NK-92 (cell line): ENCODE measurements around the gene NEK1.
"Not testable (repeated sequence)": the region's sequence is repeated elsewhere in the genome, so short reads cannot be mapped to it uniquely, and the experiment has no call there.

ENCODE experiments used
- DNase-seq: peaks from one replicate; lab custom pipeline; 2025; ENCODE audit not compliant: unreplicated experiment; lab: John Stamatoyannopoulos, UW

NEK1 gene

GRCh38 chr4:169604131-169604900 is 8.1 kb downstream of the NEK1 start:
- no peak for DNase-seq

GRCh38 chr4:169603312-169603711 is 9.1 kb downstream of the NEK1 start:
- DNase-seq, result no peak

GRCh38 chr4:169601016-169601771 is 11.2 kb downstream of the NEK1 start:
- DNase-seq, result no peak

- no peak for DNase-seq
Observed at GRCh38 chr4:169594560-169595195, 17.7 kb downstream of the NEK1 start.

GRCh38 chr4:169593050-169593560 is 19.3 kb downstream of the NEK1 start:
- no peak for DNase-seq

GRCh38 chr4:169583563-169583962 is 28.8 kb downstream of the NEK1 start:
- no peak for DNase-seq

GRCh38 chr4:169582706-169583105 is 29.7 kb downstream of the NEK1 start:
- no peak for DNase-seq

- no peak for DNase-seq
Observed at GRCh38 chr4:169582203-169582602, 30.2 kb downstream of the NEK1 start.

- DNase-seq, result no peak
Observed at GRCh38 chr4:169573889-169574288, 38.5 kb downstream of the NEK1 start.

GRCh38 chr4:169571435-169571834 is 40.9 kb downstream of the NEK1 start:
- DNase-seq, result no peak

GRCh38 chr4:169571012-169571411 is 41.4 kb downstream of the NEK1 start:
- not testable (repeated sequence) for DNase-seq

GRCh38 chr4:169570266-169570665 is 42.1 kb downstream of the NEK1 start:
- not testable (repeated sequence) for DNase-seq

- not testable (repeated sequence) for DNase-seq
Observed at GRCh38 chr4:169569188-169569587, 43.2 kb downstream of the NEK1 start.

GRCh38 chr4:169567916-169568315 is 44.5 kb downstream of the NEK1 start:
- no peak for DNase-seq

GRCh38 chr4:169566021-169566818 is 46.2 kb downstream of the NEK1 start:
- DNase-seq, result no peak

- no peak for DNase-seq
Observed at GRCh38 chr4:169565606-169566005, 46.8 kb downstream of the NEK1 start.

- DNase-seq, result no peak
Observed at GRCh38 chr4:169557061-169557636, 55.2 kb downstream of the NEK1 start.

- not testable (repeated sequence) for DNase-seq
Observed at GRCh38 chr4:169546548-169546947, 65.8 kb downstream of the NEK1 start.

GRCh38 chr4:169540774-169541173 is 71.6 kb downstream of the NEK1 start:
- DNase-seq, result no peak

- no peak for DNase-seq
Observed at GRCh38 chr4:169530048-169530447, 82.3 kb downstream of the NEK1 start.
